HepG2 (cell line): Measurements from ENCODE around the gene SYNJ2. TPM values are rescaled to one million over a fixed set of nuclear protein-coding genes. Genes with fewer than 3 reads are reported as not detected.

ENCODE experiments used
- AKNA ChIP-seq: sonication (generic); formaldehyde crosslinking; IDR thresholded peaks from 2 replicates; pipeline ENCODE4 v1.4.0; 2020; ENCODE audit warnings: missing genetic modification reagents, borderline replicate concordance
- CEBPG ChIP-seq: IDR thresholded peaks from 2 replicates; pipeline ENCODE4 v1.6.1; 2016
- ETV5 ChIP-seq: IDR thresholded peaks from 2 replicates; pipeline ENCODE4 v1.6.1; 2018; ENCODE audit warnings: missing biosample characterization, missing genetic modification reagents, inconsistent platforms, borderline replicate concordance
- HES4 ChIP-seq: sonication (generic); formaldehyde crosslinking; IDR thresholded peaks from 2 replicates; pipeline ENCODE4 v1.9.0; 2021; ENCODE audit warnings: mild to moderate bottlenecking, missing genetic modification reagents, borderline replicate concordance
- HOXA9 ChIP-seq: sonication (generic); formaldehyde crosslinking; IDR thresholded peaks from 2 replicates; pipeline ENCODE4 v1.8.1; 2022; ENCODE audit warnings: missing genetic modification reagents, mild to moderate bottlenecking, moderate library complexity, borderline replicate concordance
- IRX3 ChIP-seq: sonication (generic); formaldehyde crosslinking; IDR thresholded peaks from 2 replicates; pipeline ENCODE4 v1.8.1; 2023; ENCODE audit warnings: mild to moderate bottlenecking, low read depth, missing genetic modification reagents, borderline replicate concordance
- MLX ChIP-seq: IDR thresholded peaks from 2 replicates; pipeline ENCODE4 v1.6.1; 2016
- STAT6 ChIP-seq: sonication (generic); formaldehyde crosslinking; IDR thresholded peaks from 2 replicates; pipeline ENCODE4 v1.4.0; 2020; ENCODE audit warnings: missing genetic modification reagents, mild to moderate bottlenecking, borderline replicate concordance
- XRCC5 ChIP-seq: fragments of 200-400 bp; formaldehyde crosslinking; optimal IDR thresholded peaks from 2 replicates; pipeline ENCODE3; 2017; ENCODE audit warnings: mild to moderate bottlenecking, low read length
- ZBTB42 ChIP-seq: sonication (generic); formaldehyde crosslinking; IDR thresholded peaks from 2 replicates; pipeline ENCODE4 v1.5.0; 2020; ENCODE audit warnings: mild to moderate bottlenecking, missing genetic modification reagents
- ZNF276 ChIP-seq: sonication (generic); formaldehyde crosslinking; IDR thresholded peaks from 2 replicates; pipeline ENCODE4 v1.4.0; 2020; ENCODE audit warnings: mild to moderate bottlenecking, low read depth, missing genetic modification reagents
- ZNF281 ChIP-seq: sonication (generic); formaldehyde crosslinking; IDR thresholded peaks from 2 replicates; pipeline ENCODE4 v1.4.0; 2020; ENCODE audit warnings: missing genetic modification reagents, borderline replicate concordance
- ZNF549 ChIP-seq: sonication (generic); formaldehyde crosslinking; IDR thresholded peaks from 2 replicates; pipeline ENCODE4 v1.5.0; 2020; ENCODE audit warnings: missing genetic modification reagents
- ZNF772 ChIP-seq: sonication (generic); formaldehyde crosslinking; IDR thresholded peaks from 2 replicates; pipeline ENCODE4 v1.5.0; 2020; ENCODE audit warnings: mild to moderate bottlenecking, missing genetic modification reagents
- polyA plus RNA-seq, 8 experiments: library from polyadenylated mRNA; depleted of rRNA in 3 of 8; stranded (reverse) in 7 of 8; unstranded in 1 of 8; fragments of >200 nt; fragmentation: Illumina TruSeq in 4 of 8; extraction: Trizol in 4 of 8; gene quantifications; 2 replicates each; pipeline versions ENCODE4 v1.2.1 to v1.2.3, GENCODE V29; 2011 to 2016; ENCODE audit warnings: low read depth in 4 of 8, missing spikeins in 1 of 8, mixed read lengths in 1 of 8; ENCODE audit not compliant: insufficient read depth in 1 of 8
- total RNA-seq, 5 experiments: library from RNA; depleted of rRNA; stranded (reverse); fragments of >200 nt; fragmentation: Illumina TruSeq; extraction: Trizol; gene quantifications; 2 replicates each; pipeline ENCODE4 v1.2.3, GENCODE V29; 2016; ENCODE audit warnings: low read depth in 1 of 5

Gene SYNJ2
- total and polyA plus RNA-seq, 2 of the 13 experiments (the other 11 are each of a cell fraction or from before 2014, with no cell fraction given): 39.1 to 57.6 TPM

- TF ChIP-seq IRX3 (CRISPR knock-in tag) (no peak), MLX (peak; percentile 77; the same call in 1 of the 2 replicates), ZNF549 (CRISPR knock-in tag) (peak; percentile 99), CEBPG (CRISPR knock-in tag) (peak; percentile 57; the same call in 1 of the 2 replicates), XRCC5 (peak; percentile 95), HOXA9 (no peak), AKNA (0 out of 2 replicates have a peak, but pooled peaks have one; percentile 64), HES4 (no peak), ETV5 (CRISPR knock-in tag) (peak; percentile 82; the same call in 1 of the 2 replicates), ZNF772 (CRISPR knock-in tag) (peak; percentile 61; the same call in 1 of the 2 replicates), ZBTB42 (CRISPR knock-in tag) (no peak; the same call in 1 of the 2 replicates), ZNF281 (peak; percentile 90), ZNF276 (CRISPR knock-in tag) (0 out of 2 replicates have a peak, but pooled peaks have one; percentile 81), STAT6 (CRISPR knock-in tag) (no peak)
These were observed 52.4 kb downstream of the SYNJ2 start (continued) for GRCh38 chr6:158033751-158034702.
